ENCODE results near the gene EIF3A. TPM values are rescaled to one million over a fixed set of nuclear protein-coding genes. Genes with fewer than 3 reads are reported as not detected.

The EIF3A gene
- total and polyA plus RNA-seq, 2 of the 8 experiments (the other 6 are each of a cell fraction or from before 2014, with no cell fraction given): 26.8 to 209 TPM

DNA sequence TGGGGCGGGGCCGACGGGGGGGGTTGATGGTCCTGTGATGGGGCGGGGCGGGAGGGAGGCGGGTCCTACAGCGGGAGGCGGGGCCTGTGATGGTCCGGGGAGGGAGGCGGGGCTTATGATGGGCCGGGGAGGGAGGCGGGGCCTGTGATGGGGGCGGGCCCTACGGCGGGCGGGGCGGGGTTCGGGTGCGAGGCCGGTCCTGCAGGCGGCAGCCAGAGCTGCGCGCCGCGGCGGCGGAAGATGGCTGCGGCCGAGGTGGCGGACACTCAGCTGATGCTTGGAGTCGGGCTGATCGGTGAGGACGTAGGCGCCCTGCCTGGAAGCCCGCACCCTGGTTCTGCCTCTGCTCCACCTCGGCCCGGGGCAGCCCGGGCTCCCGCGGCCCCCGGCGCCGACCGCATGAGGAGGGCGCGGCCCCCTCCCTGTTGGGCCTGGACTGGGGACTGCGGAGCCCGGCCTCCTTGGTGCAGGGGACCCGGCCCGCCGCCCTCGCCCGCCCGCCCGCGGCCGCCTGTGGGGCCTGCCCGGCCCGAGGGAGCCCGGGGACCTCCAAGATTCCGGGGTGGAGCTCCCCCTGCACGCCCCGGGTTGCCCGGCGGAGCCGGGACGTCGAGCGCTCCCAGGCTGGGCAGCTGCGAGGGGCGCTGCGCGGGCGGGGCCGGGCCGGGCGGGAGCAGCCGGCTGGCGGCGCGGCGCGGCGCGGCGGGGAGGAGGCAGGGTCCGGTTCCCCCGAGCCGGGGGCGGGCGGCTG lies 23.5 kb upstream of the EIF3A start, which contains the start of gene DENND10:
Gene DENND10, plus strand, starts transcription at position 211 of the 751 bp plus-strand sequence. Its CDS starts 30 bp downstream, at position 241.
- Histone ChIP-seq H2BK5ac (ENCODE audit: low read depth, low read length) (peak within 1 kb of the TSS; percentile 69; the same call in 1 of the 2 replicates), H3K27me3 (replicated peaks in 1 of 4; ENCODE audit: control insufficient read depth in 3 of 4, extremely low read depth in 1 of 4, insufficient read depth in 3 of 4, low read length in 3 of 4) (no peaks in the 10 kb centered on the region), H3K9ac (replicated peaks in 1 of 4; ENCODE audit: extremely low read depth in 1 of 4, low read depth in 3 of 4, low read length in 3 of 4) (peak within 1 kb of the TSS; percentile 66 to 80 (median 74)), H2AFZ (ENCODE audit: low read length) (peak within 1 kb of the TSS; percentile 100), H3K4me1 (replicated peaks in 1 of 4; ENCODE audit: control insufficient read depth in 3 of 4, insufficient read depth in 4 of 4, low read length in 3 of 4) (peaks cover 0 to 3% (median 0%) of the 10 kb centered on the region in 4 experiments; a peak in 1 of 7 replicates), H2AK5ac (ENCODE audit: low read depth, low read length) (no peak within 1 kb of the TSS), H3K4me2 (ENCODE audit: insufficient read depth in 1 of 2, low read depth in 2 of 2, low read length in 2 of 2) (peak within 1 kb of the TSS; percentile 63 to 92), H3K23me2 (ENCODE audit: low read depth, low read length) (peaks cover 6% of the 10 kb centered on the region; the same call in 1 of the 2 replicates), H2BK12ac (ENCODE audit: low read depth, low read length) (no peak within 1 kb of the TSS), H2BK20ac (ENCODE audit: low read length) (no peak within 1 kb of the TSS), H4K91ac (replicated peaks; ENCODE audit: insufficient read length, low read length) (peak within 1 kb of the TSS; percentile 66), H3K36me3 (ENCODE audit: control insufficient read depth in 2 of 4, insufficient read depth in 4 of 4, low read length in 3 of 4) (peaks cover 0 to 16% (median 6%) of the 10 kb centered on the region in 4 experiments; a peak in 4 of 8 replicates), H3K79me2 (ENCODE audit: control insufficient read depth in 1 of 2, insufficient read depth in 2 of 2, low read length in 2 of 2) (peaks cover 0 to 14% of the 10 kb centered on the region in 2 experiments; a peak in 2 of 4 replicates), H3K23ac (ENCODE audit: insufficient read length) (no peak within 1 kb of the TSS), H4K5ac (ENCODE audit: insufficient read length, low read depth, low read length) (peak within 1 kb of the TSS; percentile 73), H3K14ac (ENCODE audit: insufficient read length) (peak within 1 kb of the TSS; percentile 74), H2BK120ac (replicated peaks; ENCODE audit: low read depth, low read length) (no peak within 1 kb of the TSS), H3K9me3 (ENCODE audit: insufficient read depth in 2 of 2, low read depth in 1 of 2, low read length in 1 of 2) (no peaks in the 10 kb centered on the region), H4K8ac (ENCODE audit: extremely low read depth, insufficient read depth, low read length) (peak within 1 kb of the TSS; percentile 83; the same call in 1 of the 2 replicates), H2BK15ac (ENCODE audit: low read length) (peak within 1 kb of the TSS; percentile 83), H3K27ac (ENCODE audit: low read depth, low read length) (peak within 1 kb of the TSS; percentile 58; the same call in 1 of the 2 replicates), H3K18ac (ENCODE audit: extremely low read depth, low read length) (peak within 1 kb of the TSS; percentile 71), H3K56ac (replicated peaks; ENCODE audit: insufficient read length, low read depth, low read length) (peak within 1 kb of the TSS; percentile 43), H3K4me3 (ENCODE audit: extremely low read depth in 1 of 4, insufficient read depth in 2 of 4, low read depth in 3 of 4, low read length in 4 of 4) (peak within 1 kb of the TSS; percentile 68 to 93 (median 88)), H3K79me1 (ENCODE audit: low read depth, low read length) (no peaks in the 10 kb centered on the region), H4K20me1 (replicated peaks in 1 of 2; ENCODE audit: control insufficient read depth in 1 of 2, insufficient read depth in 2 of 2, low read length in 2 of 2) (peaks cover 0 to 2% of the 10 kb centered on the region in 2 experiments), H3K4ac (replicated peaks; ENCODE audit: insufficient read length, low read depth, low read length) (peak within 1 kb of the TSS; percentile 63)
- 0% methylated on average over 3 of the region's 91 CpGs; no CpG with 5 or more reads in 1 of the 2 experiments for WGBS, 2 experiments (ENCODE audit: extremely low coverage in 1 of 2, insufficient coverage in 1 of 2, insufficient read length in 1 of 2, insufficient replicate concordance in 2 of 2, low coverage in 1 of 2, low lambda C conversion rate in 2 of 2, missing lambda C conversion rate in 1 of 2)
- DNase-seq (ENCODE audit: low read depth in 1 of 2, low spot score in 2 of 2): peak; percentile 47 to 83
- no peak for FAIRE-seq
- ChIA-PET CTCF (ENCODE audit: partially characterized antibody) (interaction anchor here (0.6 to 0.7 kb wide), 2 partner anchors 19 to 353 kb away, joined by 3 read pairs; no protein-coding TSS in a partner anchor), POLR2A (ENCODE audit: partially characterized antibody) (interaction anchor here (0.8 to 2.4 kb wide), 12 partner anchors 8 to 75 kb away, joined by 3 to 23 read pairs (median 6); partner anchors contain the start of genes EIF3A and NANOS1)
- TF ChIP-seq BCL11A (IDR thresholded peaks at IDR 0.05; ENCODE audit: low read depth in 2 of 2, low read length in 2 of 2): no peak
- no peak for TF ChIP-seq RFX5 (IDR thresholded peaks at IDR 0.05; ENCODE audit: borderline replicate concordance, low read depth, low read length)
- TF ChIP-seq FOSL1 (IDR thresholded peaks at IDR 0.05; ENCODE audit: insufficient read depth, low read depth, low read length): no peak
- no peak for TF ChIP-seq JUND (IDR thresholded peaks at IDR 0.05; ENCODE audit: low read length)
- TF ChIP-seq SP2 (IDR thresholded peaks at IDR 0.05; ENCODE audit: low read length): no peak
- peak; percentile 94 for TF ChIP-seq POLR2AphosphoS5 (IDR thresholded peaks at IDR 0.05; ENCODE audit: low read depth, low read length)
- TF ChIP-seq, protein P1, sequence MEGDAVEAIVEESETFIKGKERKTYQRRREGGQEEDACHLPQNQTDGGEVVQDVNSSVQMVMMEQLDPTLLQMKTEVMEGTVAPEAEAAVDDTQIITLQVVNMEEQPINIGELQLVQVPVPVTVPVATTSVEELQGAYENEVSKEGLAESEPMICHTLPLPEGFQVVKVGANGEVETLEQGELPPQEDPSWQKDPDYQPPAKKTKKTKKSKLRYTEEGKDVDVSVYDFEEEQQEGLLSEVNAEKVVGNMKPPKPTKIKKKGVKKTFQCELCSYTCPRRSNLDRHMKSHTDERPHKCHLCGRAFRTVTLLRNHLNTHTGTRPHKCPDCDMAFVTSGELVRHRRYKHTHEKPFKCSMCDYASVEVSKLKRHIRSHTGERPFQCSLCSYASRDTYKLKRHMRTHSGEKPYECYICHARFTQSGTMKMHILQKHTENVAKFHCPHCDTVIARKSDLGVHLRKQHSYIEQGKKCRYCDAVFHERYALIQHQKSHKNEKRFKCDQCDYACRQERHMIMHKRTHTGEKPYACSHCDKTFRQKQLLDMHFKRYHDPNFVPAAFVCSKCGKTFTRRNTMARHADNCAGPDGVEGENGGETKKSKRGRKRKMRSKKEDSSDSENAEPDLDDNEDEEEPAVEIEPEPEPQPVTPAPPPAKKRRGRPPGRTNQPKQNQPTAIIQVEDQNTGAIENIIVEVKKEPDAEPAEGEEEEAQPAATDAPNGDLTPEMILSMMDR (IDR thresholded peaks at IDR 0.05; ENCODE audit: control extremely low read depth in 1 of 3, insufficient read depth in 1 of 3, low read depth in 1 of 3, low read length in 3 of 3): no peak
- no peak for TF ChIP-seq SIX5 (IDR thresholded peaks at IDR 0.05; ENCODE audit: low read depth, low read length)
- peak; percentile 90 to 91 for TF ChIP-seq POLR2A (IDR thresholded peaks at IDR 0.05; ENCODE audit: control extremely low read depth in 1 of 2, low read depth in 2 of 2, low read length in 2 of 2)
- TF ChIP-seq HDAC6 (IDR thresholded peaks at IDR 0.05; ENCODE audit: low read depth, low read length): no peak
